Chondrocyte (in vitro differentiated cells): ENCODE measurements around the gene OXLD1. TPM values are rescaled to one million over a fixed set of nuclear protein-coding genes. Genes with fewer than 3 reads are reported as not detected.
A peak's percentile ranks its signal among the peaks of the same experiment; 100 is the strongest.
"Not testable (repeated sequence)": the region's sequence is repeated elsewhere in the genome, so short reads cannot be mapped to it uniquely, and the experiment has no call there.

Source experiments
- DNase-seq: peaks from one replicate; pipeline ENCODE4 v3.0.0; 2021; ENCODE audit warnings: mixed read lengths, low spot score
- H3K27ac Mint-ChIP-seq: one replicate; pipeline ENCODE4 v1.8.0; 2021; ENCODE audit warnings: mild to moderate bottlenecking, moderate library complexity, mixed read lengths; ENCODE audit not compliant: unreplicated experiment
- H3K27me3 Mint-ChIP-seq: 2 replicates; pipeline ENCODE4 v1.8.0; 2021; ENCODE audit warnings: low read depth, mixed read lengths
- H3K36me3 Mint-ChIP-seq: 2 replicates; pipeline ENCODE4 v1.8.0; 2021; ENCODE audit warnings: low read depth, mixed read lengths
- H3K4me1 Mint-ChIP-seq: 2 replicates; pipeline ENCODE4 v1.8.0; 2021; ENCODE audit warnings: low read depth, mild to moderate bottlenecking, mixed read lengths
- H3K4me3 Mint-ChIP-seq: one replicate; pipeline ENCODE4 v1.8.0; 2021; ENCODE audit warnings: mild to moderate bottlenecking, moderate library complexity, mixed read lengths; ENCODE audit not compliant: unreplicated experiment
- H3K9me3 Mint-ChIP-seq: 2 replicates; pipeline ENCODE4 v1.8.0; 2021; ENCODE audit warnings: low read depth, mixed read lengths
- total RNA-seq: library from RNA; stranded (reverse); gene quantifications from 3 replicates; pipeline ENCODE4 v1.2.1, GENCODE V29; 2021
- TF ChIP-seq, protein P1 (sequence below): fragments of 200-600 bp; sonication (generic); IDR thresholded peaks from 2 replicates; pipeline ENCODE4 v1.5.0; 2021; ENCODE audit warnings: antibody characterized with exemption, mild to moderate bottlenecking, moderate library complexity

Gene OXLD1
- total RNA-seq, 1 donor from 2014 or later: 24.2 TPM

DNA sequence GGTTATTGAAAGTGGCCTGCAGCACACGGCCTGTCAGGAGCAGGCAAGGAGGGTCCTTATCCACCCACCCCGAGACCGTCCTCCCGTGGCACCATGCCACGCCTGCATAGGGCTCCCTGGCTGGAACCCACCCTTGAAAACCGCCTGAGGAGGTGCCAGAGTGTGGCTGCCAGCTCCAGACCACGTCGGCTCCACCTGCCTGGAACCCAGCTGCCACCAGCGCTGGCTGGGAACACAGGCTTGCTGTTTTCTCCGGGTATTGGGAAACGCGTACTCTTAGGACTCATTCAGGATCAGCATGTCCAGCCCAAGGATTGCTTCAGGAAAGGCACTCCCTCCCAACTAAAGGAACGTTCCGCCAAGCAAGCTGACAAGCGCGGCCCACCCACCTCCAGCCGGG lies 10.5 kb upstream of the OXLD1 start:
- no peaks in the 10 kb centered on the region for H3K27me3 Mint-ChIP-seq
- no peak for DNase-seq
- peaks cover 2% of the 10 kb centered on the region for H3K36me3 Mint-ChIP-seq
- H3K9me3 Mint-ChIP-seq: no peaks in the 10 kb centered on the region
- TF ChIP-seq, protein P1, sequence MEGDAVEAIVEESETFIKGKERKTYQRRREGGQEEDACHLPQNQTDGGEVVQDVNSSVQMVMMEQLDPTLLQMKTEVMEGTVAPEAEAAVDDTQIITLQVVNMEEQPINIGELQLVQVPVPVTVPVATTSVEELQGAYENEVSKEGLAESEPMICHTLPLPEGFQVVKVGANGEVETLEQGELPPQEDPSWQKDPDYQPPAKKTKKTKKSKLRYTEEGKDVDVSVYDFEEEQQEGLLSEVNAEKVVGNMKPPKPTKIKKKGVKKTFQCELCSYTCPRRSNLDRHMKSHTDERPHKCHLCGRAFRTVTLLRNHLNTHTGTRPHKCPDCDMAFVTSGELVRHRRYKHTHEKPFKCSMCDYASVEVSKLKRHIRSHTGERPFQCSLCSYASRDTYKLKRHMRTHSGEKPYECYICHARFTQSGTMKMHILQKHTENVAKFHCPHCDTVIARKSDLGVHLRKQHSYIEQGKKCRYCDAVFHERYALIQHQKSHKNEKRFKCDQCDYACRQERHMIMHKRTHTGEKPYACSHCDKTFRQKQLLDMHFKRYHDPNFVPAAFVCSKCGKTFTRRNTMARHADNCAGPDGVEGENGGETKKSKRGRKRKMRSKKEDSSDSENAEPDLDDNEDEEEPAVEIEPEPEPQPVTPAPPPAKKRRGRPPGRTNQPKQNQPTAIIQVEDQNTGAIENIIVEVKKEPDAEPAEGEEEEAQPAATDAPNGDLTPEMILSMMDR: no peak
- H3K4me1 Mint-ChIP-seq: peaks cover 11% of the 10 kb centered on the region
- H3K4me3 Mint-ChIP-seq: no peak overlapping the region
- no peak overlapping the region for H3K27ac Mint-ChIP-seq

DNA sequence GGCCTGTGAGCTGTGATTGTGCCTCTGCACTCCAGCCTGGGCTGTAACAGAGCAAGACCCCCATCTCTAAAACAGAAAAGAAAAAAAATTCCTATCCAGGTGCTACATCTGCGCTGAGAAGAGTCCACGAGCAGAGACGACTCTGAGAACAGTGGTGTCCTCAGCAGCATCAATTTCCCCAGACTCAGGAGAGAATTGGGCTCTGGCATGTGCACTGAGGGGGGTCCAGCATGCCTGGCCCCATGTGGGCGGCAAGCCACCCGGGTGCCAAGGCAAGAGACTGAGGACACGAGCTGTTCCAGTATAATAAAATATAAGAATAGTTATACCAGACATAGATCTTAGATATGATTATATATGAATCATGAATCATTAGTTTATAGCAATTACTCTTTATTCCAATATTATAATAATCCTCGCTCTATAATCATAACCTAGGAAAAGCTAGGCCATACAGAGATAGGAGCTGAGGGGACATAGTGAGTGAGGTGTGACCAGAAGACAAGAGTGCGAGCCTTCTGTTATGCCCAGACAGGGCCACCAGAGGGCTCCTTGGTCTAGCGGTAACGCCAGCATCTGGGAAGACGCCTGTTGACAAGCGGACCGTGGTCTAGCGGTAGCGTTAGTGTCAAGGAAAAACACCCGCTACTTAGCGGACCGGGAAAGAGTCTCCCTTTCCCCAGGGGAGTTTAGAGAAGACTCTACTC lies 9.3 kb upstream of the OXLD1 start:
- H3K4me3 Mint-ChIP-seq, H3K9me3 Mint-ChIP-seq, H3K4me1 Mint-ChIP-seq, H3K27me3 Mint-ChIP-seq, DNase-seq, H3K27ac Mint-ChIP-seq, H3K36me3 Mint-ChIP-seq: not testable (repeated sequence)
- TF ChIP-seq, protein P1: peak; percentile 79

DNA sequence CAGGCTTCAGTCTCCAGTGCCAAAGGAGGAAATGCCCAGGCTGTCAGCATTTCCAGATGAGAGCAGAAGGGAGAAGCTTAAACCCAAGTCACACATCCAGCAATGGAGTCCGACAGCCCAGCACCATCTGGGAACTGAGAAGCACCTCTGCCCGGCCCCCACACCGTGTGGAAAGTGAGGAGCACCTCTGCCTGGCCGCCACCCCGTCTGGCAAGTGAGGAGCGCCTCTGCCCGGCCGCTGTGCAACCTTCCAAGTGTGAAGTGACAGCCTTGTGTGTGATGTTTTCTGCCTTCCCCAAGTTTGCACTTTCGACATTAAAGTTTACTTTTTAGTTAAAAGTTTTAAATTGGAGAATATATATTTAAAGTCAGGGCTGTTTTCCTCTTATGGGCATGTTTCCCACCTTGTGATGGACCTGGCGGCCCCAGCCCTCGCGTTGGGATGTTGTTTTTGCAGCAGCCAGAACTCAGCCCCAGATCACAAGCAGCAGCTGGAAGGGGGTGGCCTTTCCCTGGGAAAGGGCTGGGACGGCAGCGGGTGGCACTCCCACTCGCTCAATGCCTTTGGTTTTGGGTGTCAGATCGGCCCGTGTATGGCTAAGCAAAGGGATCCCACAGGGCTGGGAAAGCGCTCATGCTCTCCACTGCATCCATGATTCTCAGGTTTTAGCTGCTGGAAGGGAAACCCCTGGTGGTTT lies 7.3 kb upstream of the OXLD1 start:
- Mint-ChIP-seq H3K36me3 (peaks cover 6% of the 10 kb centered on the region), H3K4me1 (peaks cover 5% of the 10 kb centered on the region), H3K27me3 (no peaks in the 10 kb centered on the region), H3K27ac (no peak overlapping the region), H3K9me3 (no peaks in the 10 kb centered on the region), H3K4me3 (no peak overlapping the region)
- no peak for DNase-seq
- TF ChIP-seq, protein P1: no peak

DNA sequence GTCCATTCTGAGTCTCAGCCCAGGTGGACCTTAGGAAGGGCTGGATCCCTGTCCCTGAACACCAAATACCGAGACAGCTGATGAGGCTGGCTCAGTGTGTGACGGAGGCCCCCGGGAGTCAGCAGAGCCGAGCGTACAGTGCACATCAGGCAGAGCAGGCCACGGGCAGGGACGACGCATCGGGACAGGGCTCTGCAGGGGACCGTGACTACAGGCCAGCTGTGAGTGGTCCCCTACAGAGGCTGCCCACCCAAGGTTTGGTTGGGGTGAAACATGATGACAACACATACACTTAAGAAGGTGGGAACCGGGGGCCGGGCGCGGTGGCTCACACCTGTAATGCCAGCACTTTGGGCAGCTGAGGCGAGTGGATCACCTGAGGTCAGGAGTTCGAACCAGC lies 6.5 kb upstream of the OXLD1 start:
- Mint-ChIP-seq H3K9me3 (no peaks in the 10 kb centered on the region), H3K4me1 (peaks cover 10% of the 10 kb centered on the region), H3K27me3 (no peaks in the 10 kb centered on the region), H3K4me3 (no peak overlapping the region), H3K27ac (no peak overlapping the region), H3K36me3 (peaks cover 6% of the 10 kb centered on the region)
- DNase-seq: no peak
- TF ChIP-seq, protein P1: no peak

DNA sequence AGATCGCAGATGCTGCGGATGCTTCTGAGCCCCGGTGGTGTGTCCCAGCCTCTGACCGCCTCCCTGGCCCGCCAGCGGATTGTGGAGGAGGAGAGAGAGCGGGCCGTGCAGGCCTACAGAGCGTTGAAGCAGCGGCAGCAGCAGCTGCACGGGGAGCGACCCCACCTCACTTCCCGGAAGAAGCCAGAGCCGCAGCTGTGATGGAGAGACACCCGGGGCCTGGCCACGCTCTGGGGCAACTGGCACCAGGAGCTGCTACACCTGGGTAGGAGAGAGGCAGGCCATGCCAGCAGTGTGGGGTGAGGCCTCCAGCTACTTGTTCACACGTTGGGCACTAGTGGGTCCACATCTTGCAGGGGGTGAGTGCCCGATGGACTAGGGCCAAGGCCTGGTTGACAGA lies 6.1 kb upstream of the OXLD1 start:
- H3K9me3 Mint-ChIP-seq: no peaks in the 10 kb centered on the region

More for the DNA sequence above, 6.1 kb upstream of the OXLD1 start:
- TF ChIP-seq, protein P1: no peak
- Mint-ChIP-seq H3K27ac (no peak overlapping the region), H3K36me3 (peaks cover 6% of the 10 kb centered on the region), H3K4me1 (peaks cover 15% of the 10 kb centered on the region), H3K27me3 (no peaks in the 10 kb centered on the region), H3K4me3 (no peak overlapping the region)
- peak; percentile 90 for DNase-seq
